GM12878 (cell line): ENCODE results near the gene TMEM63B. TPM values are rescaled to one million over a fixed set of nuclear protein-coding genes. Genes with fewer than 3 reads are reported as not detected.

Experiments used
- ATAC-seq: fragments of 200-7000 bp; cut with Tn5 transposase; 3 replicates; pipeline ENCODE4 v1.9.1; 2020; ENCODE audit warnings: mild to moderate bottlenecking, moderate library complexity
- Bru-seq: library from RNA; stranded (reverse); fragments of 400-500 nt; gene quantifications from one replicate; lab custom pipeline; 2021; lab: Mats Ljungman, UMichigan
- BruChase-seq, 2 experiments: library from RNA; stranded (reverse); fragments of 400-500 nt; gene quantifications; one replicate each; lab custom pipeline; 2021; lab: Mats Ljungman, UMichigan
- BruUV-seq: library from RNA; stranded (reverse); fragments of 400-500 nt; replicated peaks from 2 replicates; lab custom pipeline; 2021; lab: Mats Ljungman, UMichigan
- CTCF ChIA-PET: fragments of 300-600 bp; sonication (Branson Sonifier 250); formaldehyde crosslinking; extraction: SDS; loops from one replicate; lab custom pipeline; 2021; ENCODE audit warnings: inconsistent platforms; lab: Yijun Ruan, JAX
- POLR2A ChIA-PET: fragments of 350-600 bp; formaldehyde crosslinking; extraction: SDS; loops from one replicate; lab custom pipeline; 2021; ENCODE audit warnings: inconsistent platforms; lab: Charles Lee
- RAD21 ChIA-PET: fragments of 300-600 bp; sonication (Branson Sonifier 250); formaldehyde crosslinking; loops from one replicate; lab custom pipeline; 2023; ENCODE audit warnings: antibody characterized with exemption; ENCODE audit not compliant: unreplicated experiment; lab: Charles Lee
- SMC1A ChIA-PET: fragments of 300-600 bp; sonication (Branson Sonifier 250); formaldehyde crosslinking; loops from one replicate; lab custom pipeline; 2023; ENCODE audit not compliant: unreplicated experiment, uncharacterized antibody; lab: Charles Lee
- DNase-seq: peaks from one replicate; pipeline ENCODE4 v3.0.0-alpha.2; 2011; ENCODE audit warnings: low read depth, low spot score
- FAIRE-seq: peaks from 3 replicates; lab custom pipeline; 2011; peaks lifted over from hg19 to GRCh38; lab: Jason Lieb, UNC
- H2AFZ ChIP-seq: 2 replicates; pipeline ENCODE4 v1.6.0; 2011; ENCODE audit warnings: low read depth, low read length, control low read depth; ENCODE audit not compliant: control insufficient read depth
- H3K27ac ChIP-seq: 2 replicates; pipeline ENCODE4 v1.5.1; 2011; ENCODE audit warnings: control low read depth; ENCODE audit not compliant: control insufficient read depth, insufficient read depth
- H3K27me3 ChIP-seq, 2 experiments: replicated peaks in 1 of 2; 2 replicates each; pipeline versions ENCODE4 v1.6.0 to v1.6.1; 2011; ENCODE audit warnings: low read length in 1 of 2; ENCODE audit not compliant: control insufficient read depth in 2 of 2, insufficient read depth in 2 of 2
- H3K36me3 ChIP-seq, 2 experiments: 2 replicates each; pipeline ENCODE4 v1.5.1; 2011; ENCODE audit warnings: low read length in 1 of 2; ENCODE audit not compliant: control insufficient read depth in 2 of 2, insufficient read depth in 2 of 2
- H3K4me1 ChIP-seq: 2 replicates; pipeline ENCODE4 v1.6.1; 2011; ENCODE audit warnings: mild to moderate bottlenecking, low read length, moderate library complexity, mixed read lengths; ENCODE audit not compliant: control insufficient read depth, insufficient read depth
- H3K4me2 ChIP-seq: 2 replicates; pipeline ENCODE4 v1.6.0; 2011; ENCODE audit warnings: control low read depth; ENCODE audit not compliant: control insufficient read depth, insufficient read depth
- H3K4me3 ChIP-seq: fragments of 200-600 bp; sonication (generic); 2 replicates; pipeline ENCODE4 v1.5.1; 2016
- H3K79me2 ChIP-seq: 2 replicates; pipeline ENCODE4 v1.6.0; 2011; ENCODE audit warnings: low read length; ENCODE audit not compliant: control insufficient read depth, insufficient read depth
- H3K9ac ChIP-seq: 2 replicates; pipeline ENCODE4 v1.8.0; 2011; ENCODE audit warnings: low read length, control low read depth, mixed read lengths; ENCODE audit not compliant: control insufficient read depth, insufficient read depth
- H3K9me3 ChIP-seq: replicated peaks from 3 replicates; pipeline ENCODE4 v1.5.1; 2011; ENCODE audit warnings: mild to moderate bottlenecking, low read length; ENCODE audit not compliant: control insufficient read depth, insufficient read depth
- H4K20me1 ChIP-seq: 2 replicates; pipeline ENCODE4 v1.6.0; 2011; ENCODE audit not compliant: control insufficient read depth, insufficient read depth
- BACH1 ChIP-seq: fragments of 450-650 bp; IDR thresholded peaks from 2 replicates; pipeline ENCODE4 v1.6.1; 2017; ENCODE audit warnings: mild to moderate bottlenecking, borderline replicate concordance
- EP300 ChIP-seq, 2 experiments: fragments of 150-350 bp in 1 of 2; IDR thresholded peaks; 2 replicates each; pipeline ENCODE4 v1.6.1; 2011 to 2012; ENCODE audit warnings: low read depth in 2 of 2, low read length in 2 of 2, borderline replicate concordance in 1 of 2, improper control_type of control experiment in 1 of 2, inconsistent platforms in 1 of 2; ENCODE audit not compliant: control insufficient read depth in 1 of 2
- GATAD2B ChIP-seq: fragments of 450-650 bp; conservative IDR thresholded peaks from 2 replicates; pipeline ENCODE4 v1.6.1; 2017; ENCODE audit warnings: low read depth, mild to moderate bottlenecking, moderate library complexity
- IKZF1 ChIP-seq: fragments of 450-650 bp; conservative IDR thresholded peaks from 2 replicates; pipeline ENCODE4 v1.6.1; 2017; ENCODE audit warnings: antibody characterized with exemption, mild to moderate bottlenecking
- NFIC ChIP-seq: IDR thresholded peaks from 2 replicates; pipeline ENCODE4 v1.6.1; 2012; ENCODE audit warnings: low read depth, mild to moderate bottlenecking, inconsistent platforms, low read length, moderate library complexity
- NRF1 ChIP-seq: conservative IDR thresholded peaks from 2 replicates; pipeline ENCODE4 v1.6.1; 2011; ENCODE audit warnings: mild to moderate bottlenecking, low read depth, low read length, improper control_type of control experiment
- POLR2A ChIP-seq: IDR thresholded peaks from 2 replicates; pipeline ENCODE4 v1.6.1; 2011; ENCODE audit warnings: low read depth, mild to moderate bottlenecking, low read length
- POLR2AphosphoS5 ChIP-seq: IDR thresholded peaks from 2 replicates; pipeline ENCODE4 v1.6.1; 2011; ENCODE audit warnings: mild to moderate bottlenecking, low read length, inconsistent platforms
- RELA ChIP-seq: fragments of 450-650 bp; IDR thresholded peaks from 2 replicates; pipeline ENCODE4 v1.8.0; 2014; ENCODE audit warnings: borderline replicate concordance; ENCODE audit not compliant: partially characterized antibody
- SP1 ChIP-seq: IDR thresholded peaks from one replicate; pipeline ENCODE4 v1.6.1; 2011; ENCODE audit warnings: low read depth, low read length
- WGBS: methylation state at CpG from one replicate; pipeline ENCODE4 v1.1.6; 2016; ENCODE audit warnings: low lambda C conversion rate; ENCODE audit not compliant: insufficient replicate concordance, insufficient coverage; ENCODE audit errors: missing lambda C conversion rate; 5-methylcytosine and 5-hydroxymethylcytosine counted together
- in situ Hi-C: fragments of 300-500 bp; cut with MboI; formaldehyde crosslinking; loops from 9 replicates; pipeline ENCODE4 v1.14.3; 2018; ENCODE audit warnings: mixed read lengths
- intact Hi-C: fragments of 100-400 bp; cut with micrococcal nuclease; formaldehyde crosslinking; loops from one replicate; pipeline ENCODE4 v1.14.2; 2022; ENCODE audit not compliant: unreplicated experiment
- long read RNA-seq, 2 experiments: library from polyadenylated mRNA; unstranded; transcript quantifications; one replicate each; pipeline ENCODE4 v2.0.0, GENCODE V29; 2019 to 2020
- polyA minus RNA-seq, 3 experiments: library from RNA; depleted of rRNA, polyadenylated mRNA; stranded (reverse); fragments of >200 nt; gene quantifications; 2 replicates each; pipeline ENCODE4 v1.2.3, GENCODE V29; 2011
- polyA plus RNA-seq, 11 experiments: library from polyadenylated mRNA; depleted of rRNA in 4 of 11; unstranded in 6 of 11; stranded (reverse) in 5 of 11; fragments of >200 nt; fragmentation: Nextera tagmentation in 4 of 11; fragmentation: Illumina TruSeq in 1 of 11; extraction: Ambion mirVana in 4 of 11; extraction: Trizol in 1 of 11; gene quantifications; 1 replicate in 1 of 11; 2 replicates in 10 of 11; pipeline versions ENCODE4 v1.2.1 to v1.2.3, GENCODE V29; 2011 to 2016; ENCODE audit warnings: inconsistent platforms in 2 of 11, missing spikeins in 2 of 11, low read depth in 1 of 11
- total RNA-seq, 4 experiments: library from RNA; depleted of rRNA in 3 of 4; stranded (reverse); fragments of >200 nt in 3 of 4; fragmentation: Illumina TruSeq in 1 of 4; extraction: Trizol in 1 of 4; gene quantifications; 2 replicates each; pipeline versions ENCODE4 v1.2.1 to v1.2.3, GENCODE V29; 2013 to 2021
- TF ChIP-seq, protein P1 (sequence below), 3 experiments: IDR thresholded peaks in 2 of 3; conservative IDR thresholded peaks in 1 of 3; 2 replicates each; pipeline ENCODE4 v1.5.1; 2011; ENCODE audit warnings: low read depth in 3 of 3, low read length in 3 of 3, mild to moderate bottlenecking in 3 of 3, control low read depth in 2 of 3, moderate library complexity in 2 of 3, inconsistent platforms in 1 of 3, mixed read lengths in 1 of 3; ENCODE audit not compliant: control insufficient read depth in 2 of 3, insufficient read depth in 1 of 3; ENCODE audit errors: extremely low read depth in 1 of 3
- TF ChIP-seq, protein P2 (sequence below): IDR thresholded peaks from 2 replicates; pipeline ENCODE4 v1.6.1; 2011; ENCODE audit warnings: borderline replicate concordance, low read depth, mild to moderate bottlenecking, moderate library complexity, low read length; ENCODE audit not compliant: insufficient read depth, poor library complexity, severe bottlenecking
- TF ChIP-seq, protein P3 (sequence below): IDR thresholded peaks from 2 replicates; pipeline ENCODE4 v1.6.1; 2012; ENCODE audit warnings: low read depth, low read length, improper control_type of control experiment

The TMEM63B gene
- total RNA-seq (2013; cell fraction: nucleolus; rRNA removed): 27.1 and 27.5 TPM in 2 replicates
- 7.1 and 7.5 TPM in 2 replicates for total RNA-seq (2014; rRNA removed)
- total RNA-seq (2014; rRNA removed; fragmentation: Illumina TruSeq; extraction: Trizol): 4.0 and 4.1 TPM in 2 replicates
- total RNA-seq (2021): 12.8 and 14.8 TPM in 2 replicates
- 5.4 TPM for polyA plus RNA-seq (2011; ENCODE audit: low read depth)
- 9.2 and 15.0 TPM in 2 replicates for polyA plus RNA-seq (2011; rRNA removed)
- 21.7 and 22.5 TPM in 2 replicates for polyA plus RNA-seq (2011; cell fraction: cytosol; rRNA removed)
- 54.7 and 59.6 TPM in 2 replicates for polyA plus RNA-seq (2011; cell fraction: nucleus; rRNA removed)
- 8.2 and 11.7 TPM in 2 replicates for polyA plus RNA-seq (2012)
- 7.4 and 9.5 TPM in 2 replicates for polyA plus RNA-seq (2014; fragmentation: Illumina TruSeq; extraction: Trizol)
- under 1 TPM in 1 of 2 experiments, not detected in 1; 0.09 TPM for polyA plus RNA-seq (2014; fragmentation: Nextera tagmentation; extraction: Ambion mirVana)
- 9.5 and 10.2 TPM in 2 replicates for polyA plus RNA-seq (2014; rRNA removed)
- 1 to 10 TPM; 4.3 to 5.1 TPM for polyA plus RNA-seq (2016; fragmentation: Nextera tagmentation; extraction: Ambion mirVana)
- 36.4 and 36.7 TPM in 2 replicates for polyA minus RNA-seq (2011; rRNA and poly(A)+ RNA removed)
- 9.3 and 13.2 TPM in 2 replicates for polyA minus RNA-seq (2011; cell fraction: cytosol; rRNA and poly(A)+ RNA removed)
- polyA minus RNA-seq (2011; cell fraction: nucleus; rRNA and poly(A)+ RNA removed): 8.3 and 15.1 TPM in 2 replicates
- Bru-seq, nascent RNA: percentile 69 among the genes with signal in this experiment
- BruChase-seq, experiment 1, labeled RNA remaining after a 6-hour chase: percentile 84 among the genes with signal in this experiment
- BruChase-seq, experiment 2, labeled RNA remaining after a 2-hour chase: percentile 80 among the genes with signal in this experiment
- long read RNA-seq, experiment 1: 0 reads
- long read RNA-seq, experiment 2: 0 reads

DNA sequence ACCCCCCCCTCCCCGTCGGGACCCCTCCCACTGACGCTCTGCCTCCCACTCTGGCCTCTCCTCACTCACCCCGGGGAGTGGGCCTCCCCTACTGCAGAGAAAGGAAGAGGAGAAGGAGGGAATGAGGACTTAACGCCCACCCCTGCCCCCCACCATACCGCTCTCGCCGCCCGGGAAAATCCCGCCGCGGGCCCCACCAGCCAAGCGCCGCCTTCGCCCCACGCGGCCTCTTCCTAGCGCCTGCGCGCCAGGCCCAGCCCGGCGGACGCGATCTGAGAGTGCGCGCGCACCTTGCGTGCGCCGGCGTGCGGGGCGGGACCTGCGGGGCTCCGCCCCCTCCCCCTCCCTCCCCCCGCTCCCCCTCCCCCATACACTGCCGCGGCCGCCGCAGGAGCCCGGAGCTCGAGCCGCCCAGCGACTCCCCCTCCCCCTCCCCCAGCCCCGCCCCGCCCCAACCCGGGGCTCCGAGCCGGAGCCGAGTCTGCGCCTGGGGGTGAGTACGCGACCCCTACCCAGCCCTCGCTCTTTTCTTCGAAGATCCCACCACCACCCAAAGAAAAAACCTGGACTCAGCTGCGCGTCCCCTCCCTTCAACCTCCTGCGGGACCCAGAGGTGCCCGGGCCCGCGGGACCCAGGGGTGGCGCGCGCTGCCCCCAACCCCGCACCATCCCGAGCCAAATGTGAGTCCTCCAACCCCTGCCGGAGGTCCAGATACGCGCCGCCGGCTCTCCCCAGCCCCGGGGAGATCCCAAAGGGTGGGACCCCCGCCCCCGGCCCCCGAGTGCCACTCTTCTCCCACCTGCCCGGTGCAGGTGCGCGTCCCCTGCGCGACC lies at the start of gene TMEM63B, which contains the start of gene MRPL14:
Gene TMEM63B, plus strand, starts transcription at position 369 of the 834 bp plus-strand sequence. CDS start 7,031 bp downstream, outside the sequence.
Gene MRPL14, minus strand, starts transcription at position 267 of the 834 bp plus-strand sequence. CDS start 10,841 bp downstream, outside the sequence.
- intact Hi-C loops: no loop called here
- FAIRE-seq: no peak
- CTCF ChIA-PET: no interaction called here

More for the DNA sequence above, at the start of gene TMEM63B, which contains the start of gene MRPL14:
- BruUV-seq: no TSS peak
- TF ChIP-seq, protein P1, sequence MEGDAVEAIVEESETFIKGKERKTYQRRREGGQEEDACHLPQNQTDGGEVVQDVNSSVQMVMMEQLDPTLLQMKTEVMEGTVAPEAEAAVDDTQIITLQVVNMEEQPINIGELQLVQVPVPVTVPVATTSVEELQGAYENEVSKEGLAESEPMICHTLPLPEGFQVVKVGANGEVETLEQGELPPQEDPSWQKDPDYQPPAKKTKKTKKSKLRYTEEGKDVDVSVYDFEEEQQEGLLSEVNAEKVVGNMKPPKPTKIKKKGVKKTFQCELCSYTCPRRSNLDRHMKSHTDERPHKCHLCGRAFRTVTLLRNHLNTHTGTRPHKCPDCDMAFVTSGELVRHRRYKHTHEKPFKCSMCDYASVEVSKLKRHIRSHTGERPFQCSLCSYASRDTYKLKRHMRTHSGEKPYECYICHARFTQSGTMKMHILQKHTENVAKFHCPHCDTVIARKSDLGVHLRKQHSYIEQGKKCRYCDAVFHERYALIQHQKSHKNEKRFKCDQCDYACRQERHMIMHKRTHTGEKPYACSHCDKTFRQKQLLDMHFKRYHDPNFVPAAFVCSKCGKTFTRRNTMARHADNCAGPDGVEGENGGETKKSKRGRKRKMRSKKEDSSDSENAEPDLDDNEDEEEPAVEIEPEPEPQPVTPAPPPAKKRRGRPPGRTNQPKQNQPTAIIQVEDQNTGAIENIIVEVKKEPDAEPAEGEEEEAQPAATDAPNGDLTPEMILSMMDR (IDR thresholded peaks at IDR 0.05 in 2 of 3, conservative IDR thresholded peaks at IDR 0.05 in 1 of 3; ENCODE audit: control insufficient read depth in 2 of 3, extremely low read depth in 1 of 3, insufficient read depth in 1 of 3, low read depth in 3 of 3, low read length in 3 of 3): no peak
- TF ChIP-seq NRF1 (peak; percentile 92), BACH1 (peak; percentile 12; the same call in 1 of the 2 replicates), POLR2AphosphoS5 (peak; percentile 72; the same call in 1 of the 2 replicates), RELA (peak; percentile 64), IKZF1 (peak; percentile 76; the same call in 1 of the 2 replicates), GATAD2B (0 out of 2 replicates have a peak, but pooled peaks have one; percentile 27), POLR2A (peak; percentile 86), NFIC (no peak), EP300 (IDR thresholded peaks at IDR 0.05; ENCODE audit: borderline replicate concordance in 1 of 2, control insufficient read depth in 1 of 2, low read depth in 2 of 2, low read length in 2 of 2) (no peak), SP1 (peak; percentile 47)
- TF ChIP-seq, protein P2, sequence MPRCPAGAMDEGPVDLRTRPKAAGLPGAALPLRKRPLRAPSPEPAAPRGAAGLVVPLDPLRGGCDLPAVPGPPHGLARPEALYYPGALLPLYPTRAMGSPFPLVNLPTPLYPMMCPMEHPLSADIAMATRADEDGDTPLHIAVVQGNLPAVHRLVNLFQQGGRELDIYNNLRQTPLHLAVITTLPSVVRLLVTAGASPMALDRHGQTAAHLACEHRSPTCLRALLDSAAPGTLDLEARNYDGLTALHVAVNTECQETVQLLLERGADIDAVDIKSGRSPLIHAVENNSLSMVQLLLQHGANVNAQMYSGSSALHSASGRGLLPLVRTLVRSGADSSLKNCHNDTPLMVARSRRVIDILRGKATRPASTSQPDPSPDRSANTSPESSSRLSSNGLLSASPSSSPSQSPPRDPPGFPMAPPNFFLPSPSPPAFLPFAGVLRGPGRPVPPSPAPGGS: peak; percentile 17
- TF ChIP-seq, protein P3, sequence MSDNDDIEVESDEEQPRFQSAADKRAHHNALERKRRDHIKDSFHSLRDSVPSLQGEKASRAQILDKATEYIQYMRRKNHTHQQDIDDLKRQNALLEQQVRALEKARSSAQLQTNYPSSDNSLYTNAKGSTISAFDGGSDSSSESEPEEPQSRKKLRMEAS: peak; percentile 58; the same call in 1 of the 2 replicates
- peak within 1 kb of the TSS; percentile 97 for H3K4me3 ChIP-seq
- peak within 1 kb of the TSS; percentile 96 for H3K4me2 ChIP-seq
- peak; percentile 89 for ATAC-seq
- 0 out of 4 replicates have a peak, but pooled peaks cover 0 to 6% of the 10 kb centered on the region in 2 experiments for H3K36me3 ChIP-seq
- ChIA-PET POLR2A (interaction anchor here (1.0 kb wide), 1 partner anchor 120 kb away, joined by 3 read pairs; the partner anchor contains the start of gene HSP90AB1), SMC1A (no interaction called here), RAD21 (interaction anchor here (0.8 kb wide), 1 partner anchor 31 kb away, joined by 6 read pairs; no protein-coding TSS in a partner anchor)
- DNase-seq: peak; percentile 52
- under 1% methylated on average over 53 of the region's 80 CpGs for WGBS
- H3K79me2 ChIP-seq: peaks cover 62% of the 10 kb centered on the region
- H4K20me1 ChIP-seq: peaks cover 6% of the 10 kb centered on the region; the same call in 1 of the 2 replicates
- H3K4me1 ChIP-seq: peaks cover 36% of the 10 kb centered on the region
- H2AFZ ChIP-seq: peak within 1 kb of the TSS; percentile 73
- no peaks in the 10 kb centered on the region for H3K27me3 ChIP-seq
- H3K27ac ChIP-seq: peak within 1 kb of the TSS; percentile 63
- in situ Hi-C loops: no loop called here
- H3K9me3 ChIP-seq: no peaks in the 10 kb centered on the region
- H3K9ac ChIP-seq: peak within 1 kb of the TSS; percentile 72
